Lower leg skin (tissue), 3 donors: ENCODE data around the gene PDXDC1.

Experiments
- CTCF ChIP-seq, 3 donors: fragments of 450-650 bp; IDR thresholded peaks; one replicate each; pipeline ENCODE4 v1.5.1; 2016; ENCODE audit warnings: antibody characterized with exemption in 3 of 3, mild to moderate bottlenecking in 3 of 3, moderate library complexity in 2 of 3
- POLR2A ChIP-seq, 2 donors: fragments of 450-650 bp; IDR thresholded peaks; one replicate each; pipeline ENCODE4 v1.6.1; 2016 to 2017; ENCODE audit warnings: antibody characterized with exemption in 2 of 2, mild to moderate bottlenecking in 1 of 2, moderate library complexity in 1 of 2

GRCh38 chr16:15038689-15039088 is 63.9 kb downstream of the PDXDC1 start:
- TF ChIP-seq CTCF (IDR thresholded peaks at IDR 0.05), result no peak
- no peak for TF ChIP-seq POLR2A (IDR thresholded peaks at IDR 0.05)
